Activated CD8-positive, alpha-beta memory T cell treated with anti-CD3 and anti-CD28 coated beads, Interleukin-2, amount 10 ng/mL, durations not matched to agents 7 days and 5 days (primary cell): ENCODE data around the gene CCDC86. TPM values are rescaled to one million over a fixed set of nuclear protein-coding genes. Genes with fewer than 3 reads are reported as not detected.

Experiments
- ATAC-seq: fragments of 150-1000 bp; cut with Tn5 transposase; one replicate; pipeline ENCODE4 v1.10.0; 2021; ENCODE audit warnings: moderate library complexity
- CTCF ChIA-PET: fragments of 350-600 bp; sonication (Branson Sonifier 250); formaldehyde crosslinking; loops from one replicate; lab custom pipeline; 2021; ENCODE audit warnings: antibody characterized with exemption; lab: Charles Lee
- DNase-seq: peaks from one replicate; pipeline ENCODE4 v3.0.0-alpha.2; 2020
- H3K27ac Mint-ChIP-seq: one replicate; pipeline ENCODE4 v1.8.0; 2021; ENCODE audit warnings: mild to moderate bottlenecking, mixed read lengths
- H3K27me3 Mint-ChIP-seq: one replicate; pipeline ENCODE4 v1.8.0; 2021; ENCODE audit warnings: mixed read lengths
- H3K36me3 Mint-ChIP-seq: one replicate; pipeline ENCODE4 v1.8.0; 2021; ENCODE audit warnings: mild to moderate bottlenecking, mixed read lengths
- H3K4me1 Mint-ChIP-seq: one replicate; pipeline ENCODE4 v1.8.0; 2021; ENCODE audit warnings: mixed read lengths
- H3K4me3 Mint-ChIP-seq: one replicate; pipeline ENCODE4 v1.8.0; 2021; ENCODE audit warnings: mild to moderate bottlenecking, moderate library complexity, mixed read lengths
- H3K9me3 Mint-ChIP-seq: one replicate; pipeline ENCODE4 v1.8.0; 2022; ENCODE audit warnings: low read depth, mixed read lengths
- total RNA-seq, 2 experiments: library from RNA; stranded (reverse); gene quantifications; one replicate each; pipeline ENCODE4 v1.2.3, GENCODE V29; 2021

CCDC86 gene
- total RNA-seq, 2 experiments from 2014 or later: 26.5 to 40.8 TPM

- Mint-ChIP-seq H3K27me3 (no peaks in the 10 kb centered on the region), H3K4me1 (peaks cover 79% of the 10 kb centered on the region)
Measured at GRCh38 chr11:60870733-60871377, 28.9 kb downstream of the CCDC86 start.

GRCh38 chr11:60871378-60872061 lies 29.6 kb downstream of the CCDC86 start:
- DNase-seq (peak; percentile 79), ATAC-seq (peak; percentile 40)
- Mint-ChIP-seq H3K27me3 (no peaks in the 10 kb centered on the region), H3K27ac (peak overlapping the region; percentile 80), H3K4me3 (peak overlapping the region; percentile 9), H3K4me1 (peaks cover 73% of the 10 kb centered on the region), H3K9me3 (no peaks in the 10 kb centered on the region), H3K36me3 (no peaks in the 10 kb centered on the region)
- CTCF ChIA-PET: interaction anchor here (0.9 to 8.0 kb wide), 15 partner anchors 8 to 241 kb away, joined by 3 to 67 read pairs (median 5); partner anchors contain the start of genes PRPF19 and PTGDR2

More at GRCh38 chr11:60870733-60871377, 28.9 kb downstream of the CCDC86 start:
- Mint-ChIP-seq H3K27ac (peak overlapping the region; percentile 80), H3K36me3 (no peaks in the 10 kb centered on the region), H3K4me3 (peak overlapping the region; percentile 12), H3K9me3 (no peaks in the 10 kb centered on the region)
- ATAC-seq (peak; percentile 32), DNase-seq (peak; percentile 49)
- CTCF ChIA-PET: interaction anchor here (0.9 to 8.0 kb wide), 13 partner anchors 8 to 242 kb away, joined by 3 to 67 read pairs (median 6); partner anchors contain the start of genes PRPF19 and PTGDR2

GRCh38 chr11:60872124-60872960 lies 30.4 kb downstream of the CCDC86 start:
- H3K36me3 Mint-ChIP-seq: no peaks in the 10 kb centered on the region
- no peaks in the 10 kb centered on the region for H3K9me3 Mint-ChIP-seq
- DNase-seq: no peak
- ATAC-seq: no peak
- H3K27ac Mint-ChIP-seq: peak overlapping the region; percentile 80
- H3K4me3 Mint-ChIP-seq: no peak overlapping the region
- H3K4me1 Mint-ChIP-seq: peaks cover 67% of the 10 kb centered on the region
- no peaks in the 10 kb centered on the region for H3K27me3 Mint-ChIP-seq
- CTCF ChIA-PET: interaction anchor here (0.9 to 8.0 kb wide), 13 partner anchors 9 to 103 kb away, joined by 3 to 67 read pairs (median 6); partner anchors contain the start of genes PRPF19 and PTGDR2

- Mint-ChIP-seq H3K4me3 (no peak overlapping the region), H3K9me3 (no peaks in the 10 kb centered on the region), H3K27ac (no peak overlapping the region), H3K4me1 (peaks cover 62% of the 10 kb centered on the region), H3K27me3 (no peaks in the 10 kb centered on the region), H3K36me3 (peaks cover 4% of the 10 kb centered on the region)
- CTCF ChIA-PET: interaction anchor here (1.0 to 8.0 kb wide), 7 partner anchors 9 to 97 kb away, joined by 3 to 67 read pairs (median 6); partner anchors contain the start of genes PRPF19 and PTGDR2
- ATAC-seq (no peak), DNase-seq (no peak)
Measured at GRCh38 chr11:60872961-60873524, 31.1 kb downstream of the CCDC86 start.

- CTCF ChIA-PET: interaction anchor here (1.0 to 8.0 kb wide), 4 partner anchors 15 to 98 kb away, joined by 3 to 67 read pairs (median 22); no protein-coding TSS in a partner anchor
Measured at GRCh38 chr11:60873533-60873932, 31.6 kb downstream of the CCDC86 start.

GRCh38 chr11:60874421-60875365 lies 32.8 kb downstream of the CCDC86 start:
- Mint-ChIP-seq H3K9me3 (no peaks in the 10 kb centered on the region), H3K36me3 (peaks cover 4% of the 10 kb centered on the region), H3K4me1 (peaks cover 45% of the 10 kb centered on the region), H3K4me3 (no peak overlapping the region), H3K27ac (no peak overlapping the region), H3K27me3 (no peaks in the 10 kb centered on the region)
- DNase-seq (no peak), ATAC-seq (no peak)
- CTCF ChIA-PET: interaction anchor here (1.0 to 7.2 kb wide), 4 partner anchors 14 to 44 kb away, joined by 3 to 39 read pairs (median 4); no protein-coding TSS in a partner anchor

More at GRCh38 chr11:60873533-60873932, 31.6 kb downstream of the CCDC86 start:
- Mint-ChIP-seq H3K4me1 (peaks cover 57% of the 10 kb centered on the region), H3K36me3 (peaks cover 4% of the 10 kb centered on the region), H3K27ac (peak overlapping the region; percentile 45), H3K4me3 (no peak overlapping the region), H3K9me3 (no peaks in the 10 kb centered on the region), H3K27me3 (no peaks in the 10 kb centered on the region)
- DNase-seq: no peak
- ATAC-seq: no peak

- ATAC-seq (no peak), DNase-seq (no peak)
- peaks cover 4% of the 10 kb centered on the region for H3K36me3 Mint-ChIP-seq
- no peak overlapping the region for H3K27ac Mint-ChIP-seq
- no peaks in the 10 kb centered on the region for H3K27me3 Mint-ChIP-seq
- no peak overlapping the region for H3K4me3 Mint-ChIP-seq
- peaks cover 36% of the 10 kb centered on the region for H3K4me1 Mint-ChIP-seq
- CTCF ChIA-PET: interaction anchor here (1.0 to 7.2 kb wide), 4 partner anchors 13 to 44 kb away, joined by 3 to 39 read pairs (median 4); no protein-coding TSS in a partner anchor
- no peaks in the 10 kb centered on the region for H3K9me3 Mint-ChIP-seq
Measured at GRCh38 chr11:60875366-60876167, 33.7 kb downstream of the CCDC86 start.

- peaks cover 33% of the 10 kb centered on the region for H3K4me1 Mint-ChIP-seq
- no peaks in the 10 kb centered on the region for H3K9me3 Mint-ChIP-seq
- H3K36me3 Mint-ChIP-seq: peaks cover 6% of the 10 kb centered on the region
- ATAC-seq (no peak), DNase-seq (no peak)
- no peak overlapping the region for H3K4me3 Mint-ChIP-seq
- CTCF ChIA-PET: interaction anchor here (0.7 to 7.2 kb wide), 3 partner anchors 12 to 47 kb away, joined by 3 to 39 read pairs (median 4); no protein-coding TSS in a partner anchor
- no peaks in the 10 kb centered on the region for H3K27me3 Mint-ChIP-seq
- no peak overlapping the region for H3K27ac Mint-ChIP-seq
Measured at GRCh38 chr11:60876168-60876485, 34.2 kb downstream of the CCDC86 start.

GRCh38 chr11:60878245-60879101 lies 36.6 kb downstream of the CCDC86 start:
- H3K4me3 Mint-ChIP-seq: no peak overlapping the region
- no peak for ATAC-seq
- CTCF ChIA-PET: interaction anchor here (1.2 to 7.2 kb wide), 4 partner anchors 10 to 47 kb away, joined by 5 to 39 read pairs (median 6); partner anchors contain the start of gene ZP1
- H3K4me1 Mint-ChIP-seq: peaks cover 11% of the 10 kb centered on the region
- peaks cover 9% of the 10 kb centered on the region for H3K36me3 Mint-ChIP-seq
- H3K27me3 Mint-ChIP-seq: no peaks in the 10 kb centered on the region
- H3K27ac Mint-ChIP-seq: no peak overlapping the region
- DNase-seq: no peak
- no peaks in the 10 kb centered on the region for H3K9me3 Mint-ChIP-seq

- no peak overlapping the region for H3K27ac Mint-ChIP-seq
- no peak for ATAC-seq
- no peaks in the 10 kb centered on the region for H3K27me3 Mint-ChIP-seq
- H3K36me3 Mint-ChIP-seq: peaks cover 9% of the 10 kb centered on the region
- CTCF ChIA-PET: interaction anchor here (1.2 to 7.2 kb wide), 3 partner anchors 9 to 48 kb away, joined by 5 to 39 read pairs (median 6); no protein-coding TSS in a partner anchor
- no peak for DNase-seq
- H3K4me3 Mint-ChIP-seq: no peak overlapping the region
- H3K9me3 Mint-ChIP-seq: no peaks in the 10 kb centered on the region
- H3K4me1 Mint-ChIP-seq: peaks cover 5% of the 10 kb centered on the region
Measured at GRCh38 chr11:60879104-60879503, 37.2 kb downstream of the CCDC86 start.
